NCI-H1105 treated with DMSO at 0.1 percent for 48 hours (cell line): ENCODE results near the gene MUC20.

ENCODE experiments used
- DNase-seq: peaks from one replicate; lab custom pipeline; 2025; lab: John Stamatoyannopoulos, UW

The MUC20 gene

GRCh38 chr3:195755791-195756676 lies 35.3 kb downstream of the MUC20 start:
- no peak for DNase-seq

- DNase-seq = peak; percentile 4
Observed at GRCh38 chr3:195757438-195757770, 36.6 kb downstream of the MUC20 start.

- no peak for DNase-seq
Observed at GRCh38 chr3:195757827-195758226, 37.0 kb downstream of the MUC20 start.

GRCh38 chr3:195758721-195759353 lies 38.1 kb downstream of the MUC20 start:
- DNase-seq = no peak

- DNase-seq = peak; percentile 98
Observed at GRCh38 chr3:195760345-195761122, 39.8 kb downstream of the MUC20 start.

- no peak for DNase-seq
Observed at GRCh38 chr3:195761123-195761566, 40.4 kb downstream of the MUC20 start.

- DNase-seq = no peak
Observed at GRCh38 chr3:195761567-195762248, 40.9 kb downstream of the MUC20 start.

GRCh38 chr3:195762249-195762585 lies 41.4 kb downstream of the MUC20 start:
- no peak for DNase-seq

GRCh38 chr3:195762611-195763010 lies 41.8 kb downstream of the MUC20 start:
- no peak for DNase-seq

GRCh38 chr3:195763076-195763830 lies 42.5 kb downstream of the MUC20 start:
- no peak for DNase-seq

GRCh38 chr3:195763843-195764825 lies 43.4 kb downstream of the MUC20 start:
- no peak for DNase-seq

- no peak for DNase-seq
Observed at GRCh38 chr3:195764961-195765706, 44.4 kb downstream of the MUC20 start.

- DNase-seq = no peak
Observed at GRCh38 chr3:195766671-195767070, 45.9 kb downstream of the MUC20 start.

GRCh38 chr3:195767792-195768191 lies 47.0 kb downstream of the MUC20 start:
- DNase-seq = no peak

GRCh38 chr3:195768414-195768813 lies 47.6 kb downstream of the MUC20 start:
- no peak for DNase-seq

- no peak for DNase-seq
Observed at GRCh38 chr3:195768831-195769303, 48.1 kb downstream of the MUC20 start.

- DNase-seq = no peak
Observed at GRCh38 chr3:195769551-195769950, 48.8 kb downstream of the MUC20 start.

GRCh38 chr3:195770081-195770840 lies 49.5 kb downstream of the MUC20 start:
- DNase-seq = no peak
